ENCODE results near the gene CYP26B1. TPM values are rescaled to one million over a fixed set of nuclear protein-coding genes. Genes with fewer than 3 reads are reported as not detected.

Gene CYP26B1
- total RNA-seq, 2 donors from 2014 or later: 1.0 to 1.9 TPM

GRCh38 chr2:72085513-72085912, 62.1 kb downstream of the CYP26B1 start:
- no peaks in the 10 kb centered on the region for H3K9me3 ChIP-seq
- no peak overlapping the region for H3K27ac ChIP-seq
- no peaks in the 10 kb centered on the region for H3K4me1 ChIP-seq

GRCh38 chr2:72085036-72085435, 62.6 kb downstream of the CYP26B1 start:
- Histone ChIP-seq H3K27ac (no peak overlapping the region), H3K27me3 (no peaks in the 10 kb centered on the region), H3K9ac (ENCODE audit: low read depth in 2 of 2, low read length in 2 of 2) (no peak overlapping the region), H3K4me1 (no peaks in the 10 kb centered on the region), H3K36me3 (no peaks in the 10 kb centered on the region), H3K4me3 (no peak overlapping the region), H3K9me3 (no peaks in the 10 kb centered on the region)
- no peak for DNase-seq
- no peak for TF ChIP-seq CTCF (IDR thresholded peaks at IDR 0.05)
- intact Hi-C loops (cut with DNase I): no loop called here

More at GRCh38 chr2:72085513-72085912, 62.1 kb downstream of the CYP26B1 start:
- Histone ChIP-seq H3K4me3 (no peak overlapping the region), H3K9ac (ENCODE audit: low read depth in 2 of 2, low read length in 2 of 2) (no peak overlapping the region), H3K27me3 (no peaks in the 10 kb centered on the region), H3K36me3 (no peaks in the 10 kb centered on the region)
- no peak for TF ChIP-seq CTCF (IDR thresholded peaks at IDR 0.05)
- DNase-seq: no peak
- intact Hi-C loops (cut with DNase I): no loop called here

GRCh38 chr2:72084584-72084976, 63.1 kb downstream of the CYP26B1 start:
- H3K9ac ChIP-seq (ENCODE audit: low read depth in 2 of 2, low read length in 2 of 2): no peak overlapping the region
- intact Hi-C loops (cut with DNase I): no loop called here
- H3K27ac ChIP-seq: no peak overlapping the region
- H3K4me3 ChIP-seq: no peak overlapping the region
- H3K9me3 ChIP-seq: no peaks in the 10 kb centered on the region
- no peaks in the 10 kb centered on the region for H3K27me3 ChIP-seq
- TF ChIP-seq CTCF (IDR thresholded peaks at IDR 0.05): no peak
- H3K4me1 ChIP-seq: no peaks in the 10 kb centered on the region
- DNase-seq: no peak
- H3K36me3 ChIP-seq: no peaks in the 10 kb centered on the region

- H3K27ac ChIP-seq: no peak overlapping the region
- H3K27me3 ChIP-seq: no peaks in the 10 kb centered on the region
- DNase-seq: no peak
- intact Hi-C loops (cut with DNase I): no loop called here
- no peaks in the 10 kb centered on the region for H3K36me3 ChIP-seq
- no peak overlapping the region for H3K4me3 ChIP-seq
- no peak overlapping the region for H3K9ac ChIP-seq (ENCODE audit: low read depth in 2 of 2, low read length in 2 of 2)
- no peaks in the 10 kb centered on the region for H3K9me3 ChIP-seq
- TF ChIP-seq CTCF (IDR thresholded peaks at IDR 0.05): no peak
- H3K4me1 ChIP-seq: no peaks in the 10 kb centered on the region
Measured at GRCh38 chr2:72083751-72084583, 63.7 kb downstream of the CYP26B1 start.

GRCh38 chr2:72082887-72083286, 64.8 kb downstream of the CYP26B1 start:
- TF ChIP-seq CTCF (IDR thresholded peaks at IDR 0.05): no peak
- Histone ChIP-seq H3K9ac (ENCODE audit: low read depth in 2 of 2, low read length in 2 of 2) (no peak overlapping the region), H3K9me3 (no peaks in the 10 kb centered on the region), H3K27me3 (no peaks in the 10 kb centered on the region), H3K4me1 (no peaks in the 10 kb centered on the region), H3K36me3 (no peaks in the 10 kb centered on the region), H3K4me3 (no peak overlapping the region), H3K27ac (no peak overlapping the region)
- DNase-seq: no peak
- intact Hi-C loops (cut with DNase I): no loop called here
